ENCODE data around the gene POLR2F. TPM values are rescaled to one million over a fixed set of nuclear protein-coding genes. Genes with fewer than 3 reads are reported as not detected.
A peak's percentile ranks its signal among the peaks of the same experiment; 100 is the strongest.

The POLR2F gene
- 10 to 100 TPM; 51.1 to 60.2 TPM for total RNA-seq
- long read RNA-seq, transcript POLR2F-205 (5 exons, 2,106 nt) = major isoform, 12 of 14 reads
- long read RNA-seq, partial matches to known transcripts = 1 of 14 reads
- long read RNA-seq, other reads (novel, unspliced or antisense) = 1 of 14 reads

- intact Hi-C loops (cut with DNase I, micrococcal nuclease) = no loop called here
- DNase-seq (peak; percentile 96 to 99), ATAC-seq (peak; percentile 97)
Measured at GRCh38 chr22:37953437-37954179, at the start of gene POLR2F, which contains the start of gene C22orf23. Gene POLR2F, plus strand, starts transcription at chr22:37953699. Its CDS starts 89 bp downstream, at chr22:37953788. Gene C22orf23, minus strand, starts transcription at chr22:37953601. Its CDS starts 452 bp downstream, at chr22:37953149.

GRCh38 chr22:37904572-37905533 is 48.6 kb upstream of the POLR2F start:
- intact Hi-C loops (cut with DNase I, micrococcal nuclease) = no loop called here
- ATAC-seq (no peak), DNase-seq (peak; percentile 23 to 51)

- intact Hi-C loops (cut with DNase I, micrococcal nuclease) = no loop called here
Measured at GRCh38 chr22:37905534-37906363, 47.8 kb upstream of the POLR2F start, which contains the start of gene MICALL1. Gene MICALL1, plus strand, starts transcription at chr22:37906297. Its CDS starts 126 bp downstream, at chr22:37906423.

GRCh38 chr22:37906364-37907008 is 47.0 kb upstream of the POLR2F start:
- DNase-seq (peak in 1 of 2 donors; percentile 64), ATAC-seq (peak; percentile 26)
- intact Hi-C loops (cut with DNase I, micrococcal nuclease) = no loop called here

More at GRCh38 chr22:37905534-37906363, 47.8 kb upstream of the POLR2F start, which contains the start of gene MICALL1:
- DNase-seq (peak; percentile 64 to 87), ATAC-seq (peak; percentile 92)

GRCh38 chr22:37907036-37907954 is 46.2 kb upstream of the POLR2F start:
- no peak for DNase-seq
- intact Hi-C loops (cut with DNase I, micrococcal nuclease) = no loop called here
- ATAC-seq = peak; percentile 3

GRCh38 chr22:37909766-37910165 is 43.7 kb upstream of the POLR2F start:
- no peak for DNase-seq
- intact Hi-C loops (cut with DNase I, micrococcal nuclease) = no loop called here

GRCh38 chr22:37910890-37911672 is 42.4 kb upstream of the POLR2F start:
- DNase-seq (peak in 1 of 2 donors; percentile 56), ATAC-seq (no peak)
- intact Hi-C loops (cut with DNase I, micrococcal nuclease) = no loop called here

More at GRCh38 chr22:37909766-37910165, 43.7 kb upstream of the POLR2F start:
- ATAC-seq = no peak

- ATAC-seq (no peak), DNase-seq (no peak)
- intact Hi-C loops (cut with DNase I, micrococcal nuclease) = no loop called here
Measured at GRCh38 chr22:37911697-37912096, 41.8 kb upstream of the POLR2F start.

- no peak for ATAC-seq
- intact Hi-C loops (cut with DNase I, micrococcal nuclease) = no loop called here
- no peak for DNase-seq
Measured at GRCh38 chr22:37912171-37912570, 41.3 kb upstream of the POLR2F start.

- ATAC-seq (no peak), DNase-seq (no peak)
- intact Hi-C loops (cut with DNase I, micrococcal nuclease) = no loop called here
Measured at GRCh38 chr22:37913233-37913721, 40.2 kb upstream of the POLR2F start.

- DNase-seq (no peak), ATAC-seq (no peak)
- intact Hi-C loops (cut with DNase I, micrococcal nuclease) = no loop called here
Measured at GRCh38 chr22:37916311-37916710, 37.2 kb upstream of the POLR2F start.

GRCh38 chr22:37917874-37918548 is 35.5 kb upstream of the POLR2F start:
- ATAC-seq = no peak
- intact Hi-C loops (cut with DNase I, micrococcal nuclease) = no loop called here
- no peak for DNase-seq

- DNase-seq = no peak
- ATAC-seq = no peak
- intact Hi-C loops (cut with DNase I, micrococcal nuclease) = no loop called here
Measured at GRCh38 chr22:37918580-37919270, 34.8 kb upstream of the POLR2F start.

- intact Hi-C loops (cut with DNase I, micrococcal nuclease) = no loop called here
- DNase-seq (no peak), ATAC-seq (no peak)
Measured at GRCh38 chr22:37920126-37920525, 33.4 kb upstream of the POLR2F start.

GRCh38 chr22:37922191-37922590 is 31.3 kb upstream of the POLR2F start:
- DNase-seq = no peak
- intact Hi-C loops (cut with DNase I, micrococcal nuclease) = no loop called here
- ATAC-seq = no peak

All from left colon (tissue), 2 donors.